HG03378 (cell line): ENCODE results near the gene BAIAP2.
"Not testable (repeated sequence)": the region's sequence is repeated elsewhere in the genome, so short reads cannot be mapped to it uniquely, and the experiment has no call there.

Experiments used
- ATAC-seq: cut with Tn5 transposase; IDR thresholded peaks from one replicate; pipeline ENCODE4 v1.9.1; 2021; ENCODE audit warnings: mild to moderate bottlenecking, moderate library complexity; ENCODE audit not compliant: unreplicated experiment

BAIAP2 gene

DNA sequence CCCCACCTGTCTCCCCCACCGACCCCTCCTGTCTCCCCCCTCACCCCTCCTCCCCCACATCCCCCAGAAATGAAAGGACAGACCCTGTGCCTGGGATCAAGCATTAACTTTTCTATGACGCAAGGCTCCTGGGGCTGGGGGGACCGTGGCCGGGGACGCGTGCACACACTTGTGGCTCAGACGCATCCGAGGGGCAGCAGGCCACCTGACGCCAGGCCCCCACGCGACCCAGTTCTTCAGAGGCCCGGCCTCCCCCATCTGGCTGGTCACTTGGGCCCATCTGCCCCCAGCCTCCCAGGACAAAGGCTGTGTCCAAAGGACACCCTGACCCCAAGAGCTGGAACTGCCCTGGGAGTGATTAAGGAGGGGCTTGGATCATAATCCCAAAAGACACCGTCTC is 116.3 kb downstream of the BAIAP2 start:
- ATAC-seq = no peak

DNA sequence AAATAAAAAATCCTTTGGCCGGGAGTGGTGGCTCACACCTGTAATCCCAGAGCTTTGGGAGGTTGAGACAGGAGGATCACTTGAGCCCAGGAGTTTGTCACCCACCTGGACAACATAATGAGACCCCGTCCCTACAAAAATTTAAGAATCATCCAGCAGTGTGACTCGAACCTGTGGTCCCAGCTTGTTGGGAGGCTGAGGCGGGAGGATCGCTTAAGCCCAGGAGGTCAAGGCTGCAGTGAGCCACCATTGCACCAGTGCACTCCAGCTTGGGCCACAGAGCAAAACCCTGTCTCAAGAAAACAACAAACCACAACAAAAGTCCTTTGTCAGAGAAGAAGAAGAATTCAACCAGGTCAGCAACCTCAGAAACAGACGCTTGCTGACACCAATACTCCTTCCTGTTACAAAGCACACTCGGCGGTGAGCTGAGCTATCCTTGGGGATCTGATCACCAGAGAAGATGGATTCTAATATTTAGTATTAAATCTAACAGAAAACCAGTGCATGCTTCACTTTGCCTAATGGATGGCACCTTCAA is 117.4 kb downstream of the BAIAP2 start:
- no peak for ATAC-seq

DNA sequence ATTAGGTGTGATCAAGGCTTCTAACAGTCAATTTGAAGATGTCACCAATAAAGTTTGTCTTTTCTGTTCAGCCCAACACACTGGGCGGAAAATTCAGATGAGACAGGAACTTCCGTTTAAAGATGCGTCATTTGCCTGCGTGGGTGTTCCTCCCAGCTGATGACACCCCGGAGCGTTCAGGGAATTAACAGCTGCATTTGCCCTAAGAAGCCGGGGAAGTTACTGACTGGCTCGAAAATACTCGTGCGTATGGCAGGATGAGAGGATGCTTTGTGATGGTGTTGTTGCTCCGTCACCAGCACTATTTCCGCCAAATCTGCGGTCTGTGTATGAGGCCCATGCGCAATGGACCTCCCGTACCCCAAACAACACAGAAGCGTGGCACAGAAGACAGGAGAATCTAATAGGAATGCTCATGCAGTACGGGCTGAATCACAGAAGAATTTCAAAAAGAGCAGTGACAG is 118.4 kb downstream of the BAIAP2 start:
- ATAC-seq = no peak

DNA sequence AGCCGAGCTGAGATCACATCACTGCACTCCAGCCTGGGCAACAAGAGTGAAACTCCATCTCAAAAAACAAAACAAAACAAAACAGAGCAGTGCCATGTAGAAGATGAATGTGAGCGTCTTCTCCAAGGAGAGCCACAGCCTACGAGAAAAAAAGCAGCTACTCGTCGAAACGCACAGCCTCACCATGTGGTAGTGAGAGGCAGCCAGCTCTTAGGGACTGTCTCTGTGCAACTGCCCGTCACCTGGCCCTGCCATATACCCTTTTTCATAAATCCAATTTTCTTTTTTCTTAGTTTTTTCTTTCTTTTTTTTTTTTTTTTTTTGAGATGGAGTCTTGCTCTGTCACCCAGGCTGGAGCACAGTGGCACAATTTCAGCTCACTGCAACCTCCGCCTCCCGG is 119.1 kb downstream of the BAIAP2 start:
- not testable (repeated sequence) for ATAC-seq

DNA sequence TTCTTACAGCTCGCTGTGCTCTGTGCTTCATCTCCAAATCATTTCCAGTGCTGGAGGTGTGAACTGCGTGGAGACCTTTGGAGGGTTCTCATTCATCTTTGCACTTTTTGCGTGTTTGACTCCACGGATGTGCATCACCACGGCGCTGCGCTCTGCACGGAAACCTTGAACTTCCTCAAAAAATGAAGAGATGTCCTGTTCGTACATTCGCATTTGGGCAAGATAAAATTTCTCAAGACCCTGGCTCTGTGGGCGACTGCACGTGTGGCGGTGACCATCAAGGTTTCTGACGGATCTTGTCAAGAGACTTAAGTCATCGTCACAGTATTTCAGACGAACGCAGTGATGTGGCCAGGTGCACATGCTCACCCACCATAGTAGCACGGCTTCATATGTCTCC is 120.0 kb downstream of the BAIAP2 start:
- no peak for ATAC-seq

DNA sequence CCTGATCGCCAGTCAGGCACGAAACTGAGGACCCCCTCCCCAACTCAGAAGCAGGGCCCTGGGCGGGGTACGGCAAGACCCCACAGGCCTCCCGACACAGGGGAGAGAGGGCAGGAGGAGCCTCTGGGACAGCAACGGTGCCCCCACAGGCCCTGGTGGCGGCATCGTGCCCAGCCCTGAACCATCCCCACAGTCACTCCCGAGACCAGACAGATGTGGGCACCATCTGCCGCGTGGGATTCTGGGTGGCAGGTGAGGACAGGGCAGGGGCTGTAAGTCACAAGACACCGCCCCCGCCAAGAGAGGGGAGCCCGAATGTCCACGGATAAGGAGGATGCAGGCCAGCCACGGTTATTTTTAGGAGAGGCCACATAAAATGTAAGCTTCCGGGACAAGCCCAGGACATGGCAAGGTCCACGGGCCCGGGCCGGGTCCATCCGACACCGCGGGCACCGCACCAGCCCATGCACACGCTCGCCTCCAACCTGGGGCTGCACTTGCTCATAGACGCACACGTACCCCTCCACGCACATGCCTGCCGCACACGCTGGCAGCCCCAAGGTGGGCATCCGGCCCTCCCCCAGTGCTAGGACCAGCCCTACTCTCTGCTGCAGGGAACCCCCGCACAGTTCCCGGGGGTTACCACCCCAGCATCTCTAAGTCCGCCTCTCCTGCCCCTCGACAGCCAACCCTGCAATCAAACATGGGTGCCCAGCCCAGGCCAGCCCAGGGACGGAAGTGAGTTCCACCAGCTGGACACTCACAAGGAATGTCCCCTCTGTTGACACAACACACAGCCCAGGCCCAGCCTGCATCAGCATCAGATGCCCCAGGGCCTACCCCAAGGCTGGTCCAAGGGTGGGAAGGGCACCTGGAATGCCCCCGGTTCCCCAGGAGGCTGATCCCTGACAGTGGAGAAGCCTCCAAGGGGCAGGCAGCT is 122.2 kb downstream of the BAIAP2 start:
- no peak for ATAC-seq

DNA sequence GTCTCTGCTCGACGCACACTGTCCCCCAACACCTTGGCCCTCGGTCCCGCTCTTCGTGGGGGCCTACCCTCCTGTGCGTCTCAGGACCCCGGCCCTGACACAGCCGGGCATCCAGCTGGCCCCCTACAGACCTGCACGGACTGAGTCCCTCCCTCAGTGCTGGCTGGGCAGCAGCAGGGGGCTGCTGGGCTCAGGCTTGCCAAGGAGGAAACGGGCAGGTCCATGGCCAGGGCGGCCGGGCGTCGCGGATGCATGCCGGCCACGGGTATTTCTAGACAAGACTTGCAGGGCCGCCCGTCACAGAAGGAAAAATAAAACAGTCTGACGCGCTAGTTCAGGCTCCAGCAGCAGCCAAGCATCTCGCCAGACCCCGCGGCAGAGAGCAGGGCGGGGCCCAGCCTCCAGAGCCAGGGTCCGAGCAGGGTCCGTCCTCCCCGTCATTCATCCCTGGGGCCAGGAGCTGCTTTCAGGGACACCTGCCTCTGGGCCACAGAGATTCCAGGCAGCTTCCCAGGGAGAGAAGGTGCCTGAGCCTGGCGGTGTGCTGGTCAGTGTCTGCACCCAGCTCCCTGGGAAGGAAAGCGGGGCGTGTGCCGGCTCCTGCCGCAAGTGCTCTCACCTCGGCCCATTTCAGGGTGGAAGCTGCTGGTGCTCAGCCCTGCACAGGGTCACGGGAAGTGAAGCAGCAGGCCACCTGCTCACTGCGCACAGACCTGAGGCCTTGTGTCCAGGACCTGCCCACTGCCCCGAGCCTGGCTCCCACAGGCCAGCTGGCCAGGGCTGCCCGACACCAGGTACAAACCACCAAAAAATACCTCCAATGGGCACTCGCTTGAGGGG is 123.1 kb downstream of the BAIAP2 start:
- ATAC-seq = no peak

DNA sequence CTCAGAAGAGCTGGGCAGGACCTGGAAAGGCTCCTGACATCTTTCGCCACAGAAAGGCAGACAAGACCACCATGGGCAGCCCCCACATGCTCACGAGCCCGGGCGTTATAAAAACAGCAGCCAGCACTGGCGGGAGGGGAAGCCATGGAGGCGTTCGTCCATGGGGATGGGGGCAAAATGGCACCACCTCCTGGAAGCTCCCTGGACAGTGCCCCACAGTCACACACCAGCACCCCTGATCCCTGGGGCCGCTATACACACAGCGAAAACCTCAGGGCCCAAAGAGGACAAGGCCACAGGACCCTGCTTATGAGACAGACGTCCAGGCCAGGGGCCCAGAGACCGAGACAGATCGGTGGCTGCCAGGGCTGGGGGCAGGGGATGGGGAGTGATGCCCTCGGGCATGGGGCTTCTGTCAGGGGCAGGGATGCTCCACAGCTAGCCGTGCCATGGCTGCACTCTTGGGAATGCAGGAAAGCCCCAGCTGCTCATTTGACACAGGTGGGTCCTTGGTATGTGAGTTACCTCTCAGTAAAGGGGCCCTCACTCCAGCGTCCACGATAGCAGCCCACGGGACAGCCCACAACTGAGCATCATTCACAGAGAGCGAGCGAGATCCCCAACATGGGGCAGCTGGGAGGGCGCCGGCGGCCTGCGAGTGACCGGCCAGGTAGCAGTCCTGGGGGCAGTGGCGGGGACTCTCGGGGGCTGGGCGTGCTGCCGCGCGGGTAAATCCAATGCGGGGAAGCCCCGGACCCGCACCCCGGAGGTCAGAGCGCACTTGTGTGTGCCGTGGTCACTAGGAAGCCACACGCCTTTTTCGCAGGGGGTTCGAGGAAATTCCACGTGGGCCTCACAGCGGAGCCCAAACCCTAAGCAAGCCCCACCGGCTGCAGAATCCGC is 124.0 kb downstream of the BAIAP2 start:
- no peak for ATAC-seq

DNA sequence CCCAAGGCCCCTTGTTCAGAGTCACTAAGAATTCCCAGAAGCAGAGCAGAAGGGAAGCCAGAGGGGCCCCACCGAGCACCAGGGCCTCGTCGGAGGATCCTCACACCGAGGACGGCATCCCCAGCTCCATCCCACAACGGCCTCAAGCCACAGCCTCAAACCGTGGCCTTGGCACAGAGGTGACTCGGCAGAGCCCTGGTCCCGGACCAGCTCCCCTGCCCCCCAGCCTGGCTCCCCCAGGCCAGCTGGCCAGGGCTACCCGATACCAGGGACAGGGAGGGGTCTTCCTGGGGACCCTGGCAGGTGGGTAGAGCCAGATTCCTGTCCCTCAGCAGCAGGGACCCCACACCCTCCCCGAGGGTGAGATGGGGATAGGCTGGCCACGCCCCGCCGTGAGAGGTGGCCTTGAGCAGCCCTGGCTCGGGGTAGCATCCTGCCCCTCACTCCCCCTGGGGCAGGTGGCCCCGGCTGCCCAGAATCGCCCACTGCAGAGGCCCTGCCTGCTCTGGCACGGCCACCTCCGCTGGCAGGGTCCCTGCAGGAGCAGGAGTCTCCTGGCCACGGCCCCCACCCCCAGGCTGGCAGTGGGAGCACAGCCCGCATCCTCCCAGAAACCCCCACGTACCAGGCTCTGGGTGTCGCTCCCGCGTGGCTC is 124.8 kb downstream of the BAIAP2 start:
- no peak for ATAC-seq

DNA sequence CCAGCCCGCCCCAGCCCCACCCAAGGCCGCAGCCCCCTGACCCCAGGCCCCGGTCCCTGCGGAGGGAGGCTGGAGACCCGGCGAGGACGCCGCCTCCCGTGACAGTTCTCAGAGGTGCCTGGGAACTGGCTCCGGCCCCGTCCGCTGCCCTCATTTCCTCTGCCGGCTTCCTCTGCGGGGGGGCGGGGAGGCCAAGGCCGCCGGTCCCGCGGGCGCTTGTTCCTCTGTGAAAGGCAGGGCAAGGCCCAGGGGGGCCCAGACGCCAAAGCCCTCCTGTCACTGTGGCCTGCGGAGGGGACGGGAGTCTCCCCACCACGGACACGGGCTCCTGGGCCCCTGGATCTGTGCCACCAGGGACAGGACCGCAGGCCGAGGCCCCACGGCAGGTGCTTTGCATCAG is 125.4 kb downstream of the BAIAP2 start:
- no peak for ATAC-seq

DNA sequence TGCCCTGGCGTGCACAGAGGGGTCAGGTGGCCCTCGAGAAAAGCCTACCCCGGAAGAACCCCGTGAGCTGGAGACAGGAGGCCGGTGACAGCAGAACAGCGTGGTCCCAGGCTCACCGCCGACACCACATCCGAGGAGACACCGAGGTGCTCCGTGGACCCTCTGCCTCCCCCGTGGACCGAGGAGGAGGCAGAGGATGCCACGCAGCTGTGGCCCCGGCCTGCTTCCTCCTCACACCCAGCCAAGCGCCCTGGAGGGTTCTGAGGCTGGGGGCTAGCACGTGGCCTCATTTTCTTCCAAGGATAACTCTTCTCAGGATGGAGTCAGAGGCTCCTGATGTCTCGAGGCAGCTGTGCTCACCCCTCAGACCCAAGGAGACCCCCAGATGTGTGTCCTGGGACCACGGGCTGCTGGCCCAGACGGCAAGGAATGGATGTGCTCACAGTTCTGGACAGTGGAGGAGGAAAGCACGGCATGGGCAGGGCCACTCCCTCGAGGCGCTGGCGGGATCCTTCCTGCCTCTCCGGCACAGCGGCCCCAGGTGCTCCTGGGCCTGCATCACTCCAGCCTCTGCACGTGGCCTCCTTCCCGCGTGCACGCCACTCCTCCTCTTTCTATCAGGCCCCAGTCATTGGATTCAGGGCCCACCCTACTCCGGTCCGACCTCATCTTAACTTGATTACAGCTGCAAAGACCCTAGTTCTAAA is 125.9 kb downstream of the BAIAP2 start:
- ATAC-seq = no peak

DNA sequence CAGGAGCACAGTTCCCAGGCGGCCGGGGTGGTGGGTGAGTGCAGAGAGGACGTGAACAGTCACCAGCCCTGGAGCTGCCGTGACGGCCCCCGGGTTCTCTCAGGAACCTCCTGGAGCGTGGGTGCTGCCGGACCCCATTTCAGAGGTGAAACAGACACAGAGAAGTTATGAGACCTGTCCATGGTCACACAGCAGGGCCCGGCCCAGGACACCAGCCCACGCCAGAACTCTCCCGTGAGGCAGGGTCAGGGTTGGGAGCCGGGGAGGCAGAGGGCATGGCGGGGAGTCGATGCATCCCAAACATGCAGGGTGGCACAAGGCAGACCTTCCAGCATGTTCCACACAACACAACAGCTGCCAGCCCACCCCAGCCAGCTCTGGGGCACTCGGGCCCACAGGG is 126.6 kb downstream of the BAIAP2 start:
- ATAC-seq = no peak

DNA sequence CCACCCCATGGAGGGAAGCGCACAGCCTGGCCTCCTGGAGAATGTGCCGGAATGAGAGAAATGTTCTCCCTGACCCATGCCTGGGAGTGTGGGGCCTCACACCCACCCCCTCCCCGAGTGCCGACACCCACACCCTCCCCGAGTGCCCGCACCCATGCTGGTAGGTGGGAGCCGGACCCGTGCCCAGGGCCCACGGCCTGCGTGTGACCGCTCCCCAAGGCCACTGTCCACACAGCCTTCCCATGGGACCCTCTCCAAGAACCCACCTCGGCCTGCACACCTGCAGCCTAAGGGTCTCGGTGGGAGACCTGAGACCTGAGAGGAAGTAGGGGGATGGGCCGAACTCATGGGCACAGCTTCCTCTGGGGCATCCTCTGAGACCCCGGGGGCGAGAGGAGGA is 127.0 kb downstream of the BAIAP2 start:
- ATAC-seq = no peak

DNA sequence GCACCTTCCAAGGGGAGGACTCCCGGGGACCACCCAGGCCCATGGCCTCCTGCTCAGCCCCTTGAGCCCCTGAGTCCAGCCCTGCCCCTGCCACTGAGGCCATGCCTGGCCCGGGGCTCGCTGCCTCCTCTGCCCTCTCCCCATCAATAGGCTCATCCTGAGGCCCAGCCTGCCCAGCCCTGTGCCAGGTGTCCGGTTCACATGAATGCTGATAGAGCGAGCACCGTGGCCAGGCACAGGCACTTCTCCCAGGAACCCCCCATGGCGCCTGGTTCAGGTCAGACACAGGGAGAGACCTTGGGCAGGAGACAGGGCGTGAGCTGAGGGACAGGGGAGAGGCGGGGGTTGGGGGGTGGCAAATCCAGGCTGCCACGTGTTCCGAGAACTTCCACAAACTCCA is 127.5 kb downstream of the BAIAP2 start:
- no peak for ATAC-seq

DNA sequence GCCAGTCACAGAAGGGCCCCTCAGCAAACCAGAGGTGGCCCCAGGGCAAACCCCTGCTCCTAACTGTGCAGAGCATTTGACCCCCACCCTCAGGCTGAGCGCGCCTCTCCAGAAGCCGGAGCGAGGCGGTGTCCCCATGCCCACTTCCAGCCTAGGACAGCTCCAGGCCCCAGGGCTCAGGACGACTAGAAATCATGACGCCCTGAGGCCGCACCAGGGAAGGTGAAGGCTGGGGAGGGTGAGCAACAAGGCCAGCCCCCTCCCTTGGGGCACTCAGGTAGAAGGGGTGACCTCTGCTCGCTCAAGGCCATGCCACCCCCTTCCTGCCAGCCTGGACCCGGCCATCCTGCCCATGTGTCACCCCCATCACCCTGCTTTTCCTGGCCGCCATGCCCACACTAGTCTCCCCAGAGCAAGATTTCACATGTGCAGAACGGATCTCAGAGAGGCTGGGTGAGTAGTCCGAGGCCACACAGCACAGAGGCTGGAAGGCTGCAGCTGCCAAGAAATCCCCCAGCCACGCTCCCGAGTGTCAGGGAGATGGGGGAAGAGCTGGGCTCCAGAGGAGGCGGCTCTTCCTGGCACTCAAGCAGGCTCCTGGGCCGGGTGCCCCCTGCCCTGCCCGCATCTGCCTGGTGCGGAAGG is 128.2 kb downstream of the BAIAP2 start:
- ATAC-seq = no peak

DNA sequence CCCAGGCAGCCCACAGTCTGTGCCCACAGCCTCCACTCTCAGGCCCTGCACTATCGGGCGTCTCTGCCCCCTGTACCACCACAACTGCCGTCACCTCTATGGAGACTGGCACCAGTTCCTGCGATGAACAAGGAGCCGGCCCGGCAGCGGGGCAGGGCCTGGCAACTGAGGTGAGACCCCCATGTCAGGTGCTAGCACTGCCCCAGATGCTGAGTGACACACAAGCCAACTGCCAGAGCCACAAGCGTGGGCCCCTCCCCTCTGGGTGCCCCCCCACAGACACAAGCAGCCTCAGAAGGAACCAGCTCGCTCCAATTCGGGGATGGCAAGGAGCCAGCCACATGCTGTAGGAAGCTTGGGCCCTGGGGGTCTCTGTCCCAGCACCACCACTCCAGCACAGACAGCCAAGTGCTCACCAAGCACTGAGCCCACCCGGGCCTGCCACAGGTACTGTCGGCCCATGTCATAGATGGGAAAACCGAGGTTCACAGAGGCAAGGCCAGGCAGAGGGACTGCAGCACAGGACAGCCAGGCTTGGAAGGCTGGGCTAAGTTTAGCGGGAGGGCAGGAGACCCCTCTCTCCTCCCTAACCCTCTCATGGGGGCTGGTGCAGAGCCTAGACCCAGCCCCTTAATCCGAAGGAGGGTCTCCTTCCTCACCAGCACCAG is 128.9 kb downstream of the BAIAP2 start:
- ATAC-seq = no peak

DNA sequence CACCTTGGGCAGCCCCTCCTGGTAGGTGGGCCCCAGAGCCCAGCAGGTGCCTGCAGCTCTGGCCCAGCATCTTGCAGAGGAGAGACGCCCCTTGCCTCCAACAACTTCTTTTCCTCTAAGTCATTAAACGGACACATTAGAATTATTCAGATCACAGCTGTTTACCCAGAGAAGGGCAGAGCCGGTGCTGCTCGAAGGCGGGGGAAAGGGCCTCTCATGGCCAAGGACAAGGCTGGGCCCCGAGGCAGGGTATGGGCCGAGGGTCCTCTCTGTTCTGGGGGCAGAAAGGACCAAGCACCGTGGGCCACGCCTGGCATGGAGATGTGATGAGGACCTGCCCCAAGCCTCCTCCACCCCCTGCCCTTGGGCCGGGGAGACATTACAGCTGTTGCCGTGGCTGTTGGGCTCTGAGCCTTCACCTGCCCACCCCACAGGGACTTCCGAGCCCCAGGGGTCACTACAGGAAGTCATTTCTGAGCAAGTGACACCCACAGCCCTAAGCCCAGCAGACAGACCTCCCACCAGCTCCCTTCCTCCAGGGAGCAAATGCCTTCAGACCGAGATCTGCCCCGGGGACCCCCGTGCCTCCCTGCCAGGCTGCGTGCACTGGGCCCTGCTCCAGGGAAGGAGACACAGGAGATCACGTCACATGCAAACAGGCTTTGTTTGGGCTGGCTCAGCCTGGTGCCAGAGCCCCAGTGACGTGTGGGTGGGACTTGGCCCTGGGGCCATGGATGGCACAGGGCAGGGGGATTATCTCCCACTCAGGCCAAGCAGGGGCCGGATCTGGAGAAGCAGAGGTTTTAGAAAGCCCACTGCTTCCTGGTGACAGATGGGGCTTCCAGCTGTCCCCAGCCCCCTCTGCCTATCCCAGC is 129.7 kb downstream of the BAIAP2 start:
- ATAC-seq = no peak
